Measurements from ENCODE around the gene RNLS. TPM values are rescaled to one million over a fixed set of nuclear protein-coding genes. Genes with fewer than 3 reads are reported as not detected.

The RNLS gene
- polyA plus RNA-seq, 2 of the 4 experiments (the other 2 are of a cell fraction) = 11.7 to 16.8 TPM

GRCh38 chr10:88413412-88413811 is 169.7 kb downstream of the RNLS start:
- WGBS (ENCODE audit: missing lambda C conversion rate) = 78% methylated on average over 3 of the region's 3 CpGs
- ChIA-PET CTCF (interaction anchor here (1.0 to 1.2 kb wide), 2 partner anchors 24 to 554 kb away, joined by 3 to 5 read pairs; no protein-coding TSS in a partner anchor), POLR2A (interaction anchor here (0.5 kb wide), 1 partner anchor 89 kb away, joined by 6 read pairs; no protein-coding TSS in a partner anchor)
- DNase-seq (ENCODE audit: low read depth in 1 of 2, low spot score in 1 of 2) = no peak
- no peak for ATAC-seq
- Histone ChIP-seq H3K27ac (no peak overlapping the region), H3K4me3 (no peak overlapping the region), H3K4me2 (no peak overlapping the region), H3K9me3 (no peaks in the 10 kb centered on the region), H3K4me1 (no peaks in the 10 kb centered on the region)
- TF ChIP-seq BHLHE40 (IDR thresholded peaks at IDR 0.05; ENCODE audit: low read depth, low read length) (no peak), MYC (IDR thresholded peaks at IDR 0.05; ENCODE audit: borderline replicate concordance, low read length) (no peak), TFCP2L1 (CRISPR knock-in tag; IDR thresholded peaks at IDR 0.05) (no peak), RARB (CRISPR knock-in tag; IDR thresholded peaks at IDR 0.05) (no peak), HOXA7 (CRISPR knock-in tag; IDR thresholded peaks at IDR 0.05) (no peak), E2F6 (IDR thresholded peaks at IDR 0.05; ENCODE audit: borderline replicate concordance, low read depth) (no peak), JUNB (IDR thresholded peaks at IDR 0.05) (no peak), RAD21 (conservative IDR thresholded peaks at IDR 0.05 in 1 of 2, IDR thresholded peaks at IDR 0.05 in 1 of 2) (no peak)
- no peak for FAIRE-seq

GRCh38 chr10:88411772-88412349 is 171.3 kb downstream of the RNLS start:
- ChIA-PET POLR2A (no interaction called here), CTCF (interaction anchor here (1.5 kb wide), 1 partner anchor 10 kb away, joined by 3 read pairs; no protein-coding TSS in a partner anchor)
- no peak for DNase-seq (ENCODE audit: low read depth in 1 of 2, low spot score in 1 of 2)
- ATAC-seq = no peak
- TF ChIP-seq EHMT2 (IDR thresholded peaks at IDR 0.05; ENCODE audit: low read depth) (no peak), CBX8 (IDR thresholded peaks at IDR 0.05) (no peak), CTCF (IDR thresholded peaks at IDR 0.05) (no peak), NPAS2 (CRISPR knock-in tag; IDR thresholded peaks at IDR 0.05; ENCODE audit: borderline replicate concordance) (no peak), FOSL2 (IDR thresholded peaks at IDR 0.05) (no peak), FOSL2 (CRISPR knock-in tag; IDR thresholded peaks at IDR 0.05) (no peak), HDAC2 (IDR thresholded peaks at IDR 0.05) (no peak), RFX5 (IDR thresholded peaks at IDR 0.05) (no peak)
- Histone ChIP-seq H3K4me2 (no peak overlapping the region), H3K4me1 (no peaks in the 10 kb centered on the region), H3K9me3 (no peaks in the 10 kb centered on the region), H3K4me3 (no peak overlapping the region), H3K27ac (no peak overlapping the region)
- no peak for FAIRE-seq
- WGBS (ENCODE audit: missing lambda C conversion rate) = 71% methylated on average over 6 of the region's 6 CpGs

GRCh38 chr10:88409824-88410223 is 173.3 kb downstream of the RNLS start:
- Histone ChIP-seq H3K4me2 (no peak overlapping the region), H3K9me3 (no peaks in the 10 kb centered on the region), H3K4me3 (no peak overlapping the region), H3K4me1 (no peaks in the 10 kb centered on the region), H3K27ac (no peak overlapping the region)
- FAIRE-seq (no peak), ATAC-seq (no peak), DNase-seq (ENCODE audit: low read depth in 1 of 2, low spot score in 1 of 2) (no peak)
- 16% methylated on average over 1 of the region's 1 CpG for WGBS (ENCODE audit: missing lambda C conversion rate)
- ChIA-PET CTCF (no interaction called here), POLR2A (no interaction called here)
- TF ChIP-seq TP53 (CRISPR knock-in tag; IDR thresholded peaks at IDR 0.05) = no peak
- no peak for TF ChIP-seq POLR2A (IDR thresholded peaks at IDR 0.05; ENCODE audit: low read length)
- no peak for TF ChIP-seq JUNB (IDR thresholded peaks at IDR 0.05)
- TF ChIP-seq MAX (IDR thresholded peaks at IDR 0.05) = no peak
- TF ChIP-seq KDM5A (IDR thresholded peaks at IDR 0.05) = no peak
- no peak for TF ChIP-seq ZSCAN20 (CRISPR knock-in tag; IDR thresholded peaks at IDR 0.05)
- no peak for TF ChIP-seq MAFK (IDR thresholded peaks at IDR 0.05; ENCODE audit: partially characterized antibody)
- no peak for TF ChIP-seq TFCP2L1 (CRISPR knock-in tag; IDR thresholded peaks at IDR 0.05)
- no peak for TF ChIP-seq NPAS2 (CRISPR knock-in tag; IDR thresholded peaks at IDR 0.05; ENCODE audit: borderline replicate concordance)
- no peak for TF ChIP-seq NFE2L2 (conservative IDR thresholded peaks at IDR 0.05; ENCODE audit: low read length)
- no peak for TF ChIP-seq MAZ (IDR thresholded peaks at IDR 0.05; ENCODE audit: borderline replicate concordance, low read depth, low read length)
- no peak for TF ChIP-seq EP300 (IDR thresholded peaks at IDR 0.05)
